SH-SY5Y (cell line): ENCODE data around the gene MTRR.

Experiments used
- GATA2 ChIP-seq: IDR thresholded peaks from 2 replicates; pipeline ENCODE4 v1.6.1; 2011; ENCODE audit warnings: mild to moderate bottlenecking, low read depth, low read length
- GATA3 ChIP-seq: IDR thresholded peaks from 2 replicates; pipeline ENCODE4 v1.6.1; 2011; ENCODE audit warnings: low read depth, mild to moderate bottlenecking, low read length, moderate library complexity

- TF ChIP-seq GATA3 (no peak), GATA2 (no peak)
These were observed 22.6 kb upstream of the MTRR start for GRCh38 chr5:7846327-7846726.
